Measurements from ENCODE around the gene EVC. TPM values are rescaled to one million over a fixed set of nuclear protein-coding genes. Genes with fewer than 3 reads are reported as not detected.
A peak's percentile ranks its signal among the peaks of the same experiment; 100 is the strongest.

EVC gene
- total and polyA plus RNA-seq, 2 of the 8 experiments (the other 6 are each of a cell fraction or from before 2014, with no cell fraction given), result 2.6 to 9.8 TPM

GRCh38 chr4:5825321-5826041 is 114.5 kb downstream of the EVC start:
- no peak overlapping the region; the same call in 1 of the 2 replicates for H2BK20ac ChIP-seq (ENCODE audit: low read length)
- H3K23ac ChIP-seq (ENCODE audit: insufficient read length), result no peak overlapping the region
- no peaks in the 10 kb centered on the region for H3K23me2 ChIP-seq (ENCODE audit: low read depth, low read length)
- no peak overlapping the region for H3K56ac ChIP-seq (replicated peaks; ENCODE audit: insufficient read length, low read depth, low read length)
- DNase-seq (ENCODE audit: low read depth in 1 of 2, low spot score in 2 of 2) (no peak), FAIRE-seq (no peak)
- H4K20me1 ChIP-seq (replicated peaks in 1 of 2; ENCODE audit: control insufficient read depth in 1 of 2, insufficient read depth in 2 of 2, low read length in 2 of 2), result peaks cover 4 to 33% of the 10 kb centered on the region in 2 experiments
- H3K18ac ChIP-seq (ENCODE audit: extremely low read depth, low read length), result no peak overlapping the region
- H3K36me3 ChIP-seq (ENCODE audit: control insufficient read depth in 2 of 4, insufficient read depth in 4 of 4, low read length in 3 of 4), result peaks cover 12 to 57% (median 36%) of the 10 kb centered on the region in 4 experiments; a peak in 7 of 8 replicates
- H3K4ac ChIP-seq (replicated peaks; ENCODE audit: insufficient read length, low read depth, low read length), result no peak overlapping the region
- no peaks in the 10 kb centered on the region; a peak in 1 of 7 replicates for H3K27me3 ChIP-seq (replicated peaks in 1 of 4; ENCODE audit: control insufficient read depth in 3 of 4, extremely low read depth in 1 of 4, insufficient read depth in 3 of 4, low read length in 3 of 4)
- H3K4me3 ChIP-seq (ENCODE audit: extremely low read depth in 1 of 4, insufficient read depth in 2 of 4, low read depth in 3 of 4, low read length in 4 of 4), result no peak overlapping the region
- H2AK5ac ChIP-seq (ENCODE audit: low read depth, low read length), result no peak overlapping the region
- no peak overlapping the region for H3K27ac ChIP-seq (ENCODE audit: low read depth, low read length)
- no peak overlapping the region for H2BK120ac ChIP-seq (replicated peaks; ENCODE audit: low read depth, low read length)
- peaks cover 9% of the 10 kb centered on the region for H3K79me1 ChIP-seq (ENCODE audit: low read depth, low read length)
- POLR2A ChIA-PET (ENCODE audit: partially characterized antibody), result no interaction called here
- H2BK15ac ChIP-seq (ENCODE audit: low read length), result no peak overlapping the region
- no peak overlapping the region for H4K5ac ChIP-seq (ENCODE audit: insufficient read length, low read depth, low read length)
- H3K4me1 ChIP-seq (replicated peaks in 1 of 4; ENCODE audit: control insufficient read depth in 3 of 4, insufficient read depth in 4 of 4, low read length in 3 of 4), result no peaks in the 10 kb centered on the region
- 87% methylated on average over 19 of the region's 19 CpGs; no CpG with 5 or more reads in 1 of the 2 experiments for WGBS, 2 experiments (ENCODE audit: extremely low coverage in 1 of 2, insufficient coverage in 1 of 2, insufficient read length in 1 of 2, insufficient replicate concordance in 2 of 2, low coverage in 1 of 2, low lambda C conversion rate in 2 of 2, missing lambda C conversion rate in 1 of 2)
- CTCF ChIA-PET (ENCODE audit: partially characterized antibody), result interaction anchor here (0.8 to 7.1 kb wide), 10 partner anchors 11 to 154 kb away, joined by 3 to 110 read pairs (median 6); no protein-coding TSS in a partner anchor
- no peak overlapping the region for H4K91ac ChIP-seq (replicated peaks; ENCODE audit: insufficient read length, low read length)
- no peak overlapping the region for H2AFZ ChIP-seq (ENCODE audit: low read length)
- no peaks in the 10 kb centered on the region for H3K79me2 ChIP-seq (ENCODE audit: control insufficient read depth in 1 of 2, insufficient read depth in 2 of 2, low read length in 2 of 2)
- H3K4me2 ChIP-seq (ENCODE audit: insufficient read depth in 1 of 2, low read depth in 2 of 2, low read length in 2 of 2), result no peak overlapping the region
- TF ChIP-seq TAF7 (optimal IDR thresholded peaks at IDR 0.05; ENCODE audit: borderline replicate concordance, low read depth, low read length) (no peak), POLR2AphosphoS5 (IDR thresholded peaks at IDR 0.05; ENCODE audit: low read depth, low read length) (peak; percentile 67)
- H3K9ac ChIP-seq (replicated peaks in 1 of 4; ENCODE audit: extremely low read depth in 1 of 4, low read depth in 3 of 4, low read length in 3 of 4), result no peak overlapping the region
- no peak overlapping the region; the same call in 1 of the 2 replicates for H4K8ac ChIP-seq (ENCODE audit: extremely low read depth, insufficient read depth, low read length)
- no peaks in the 10 kb centered on the region for H3K9me3 ChIP-seq (ENCODE audit: insufficient read depth in 2 of 2, low read depth in 1 of 2, low read length in 1 of 2)
- H2BK12ac ChIP-seq (ENCODE audit: low read depth, low read length), result no peak overlapping the region
- 0 out of 2 replicates have a peak overlapping the region, but pooled peaks have one; percentile 2 for H2BK5ac ChIP-seq (ENCODE audit: low read depth, low read length)
- H3K14ac ChIP-seq (ENCODE audit: insufficient read length), result no peak overlapping the region

All from H1 (cell line).